Fibroblast of lung (primary cell): Measurements from ENCODE around the gene NCOA1. TPM values are rescaled to one million over a fixed set of nuclear protein-coding genes. Genes with fewer than 3 reads are reported as not detected.

Experiments
- DNase-seq, 2 donors: peaks; one replicate each; pipeline versions ENCODE4 v3.0.0 to v3.0.0-alpha.2; 2010; ENCODE audit warnings: low read depth in 2 of 2
- H2AFZ ChIP-seq: 2 replicates; pipeline ENCODE4 v1.5.1; 2012; ENCODE audit warnings: low read length, control low read depth, inconsistent platforms
- H3K27ac ChIP-seq: 2 replicates; pipeline ENCODE4 v1.5.1; 2011; ENCODE audit warnings: low read length, control low read depth; ENCODE audit not compliant: insufficient read depth
- H3K27me3 ChIP-seq: 2 replicates; pipeline ENCODE4 v1.5.1; 2011; ENCODE audit warnings: mild to moderate bottlenecking, low read length; ENCODE audit not compliant: control insufficient read depth, insufficient read depth
- H3K36me3 ChIP-seq: 2 replicates; pipeline ENCODE4 v1.5.1; 2011; ENCODE audit warnings: low read length; ENCODE audit not compliant: control insufficient read depth, insufficient read depth
- H3K4me1 ChIP-seq: 2 replicates; pipeline ENCODE4 v1.5.1; 2011; ENCODE audit warnings: low read length; ENCODE audit not compliant: control insufficient read depth, insufficient read depth; ENCODE audit errors: extremely low read depth
- H3K4me2 ChIP-seq: 2 replicates; pipeline ENCODE4 v1.5.1; 2011; ENCODE audit warnings: low read length, control low read depth; ENCODE audit not compliant: insufficient read depth; ENCODE audit errors: extremely low read depth
- H3K4me3 ChIP-seq, 4 experiments: fragments of 200-600 bp in 1 of 4; sonication (generic) in 1 of 4; replicated peaks in 1 of 4; 2 replicates each; pipeline ENCODE4 v1.5.1; 2011 to 2016; ENCODE audit warnings: low read length in 4 of 4, low read depth in 3 of 4, mild to moderate bottlenecking in 3 of 4, control low read depth in 2 of 4, inconsistent platforms in 1 of 4, mixed read lengths in 1 of 4; ENCODE audit not compliant: insufficient read depth in 1 of 4; ENCODE audit errors: control extremely low read depth in 1 of 4
- H3K79me2 ChIP-seq: 2 replicates; pipeline ENCODE4 v1.5.1; 2012; ENCODE audit warnings: mild to moderate bottlenecking, low read length, inconsistent platforms; ENCODE audit not compliant: control insufficient read depth, insufficient read depth
- H3K9ac ChIP-seq: 2 replicates; pipeline ENCODE4 v1.5.1; 2011; ENCODE audit warnings: mild to moderate bottlenecking, low read length, control low read depth; ENCODE audit not compliant: insufficient read depth
- H3K9me3 ChIP-seq: 2 replicates; pipeline ENCODE4 v1.5.1; 2012; ENCODE audit warnings: low read depth, low read length; ENCODE audit not compliant: control insufficient read depth, insufficient read depth
- H4K20me1 ChIP-seq: 2 replicates; pipeline ENCODE4 v1.5.1; 2011; ENCODE audit warnings: low read length; ENCODE audit not compliant: control insufficient read depth, insufficient read depth; ENCODE audit errors: extremely low read depth
- CTCF ChIP-seq, 2 donors: IDR thresholded peaks in 1 of 2; conservative IDR thresholded peaks in 1 of 2; 1 replicate in 1 of 2; 2 replicates in 1 of 2; pipeline ENCODE4 v1.5.1; 2011 to 2012; ENCODE audit warnings: low read length in 2 of 2, control low read depth in 1 of 2, inconsistent platforms in 1 of 2, low read depth in 1 of 2, mild to moderate bottlenecking in 1 of 2
- EZH2 ChIP-seq: IDR thresholded peaks from 2 replicates; pipeline ENCODE4 v1.5.1; 2012; ENCODE audit warnings: low read length, control low read depth, mild to moderate bottlenecking; ENCODE audit errors: missing control alignments
- polyA plus RNA-seq, 2 donors: library from polyadenylated mRNA; depleted of rRNA in 1 of 2; stranded (reverse) in 1 of 2; unstranded in 1 of 2; fragments of >200 nt; gene quantifications; 2 replicates each; pipeline ENCODE4 v1.2.1, GENCODE V29; 2011 to 2012; ENCODE audit warnings: missing spikeins in 1 of 2
- total RNA-seq: library from RNA; depleted of rRNA; stranded (reverse); fragments of >200 nt; gene quantifications from 2 replicates; pipeline ENCODE4 v1.2.1, GENCODE V29; 2014

NCOA1 gene
- total and polyA plus RNA-seq, 2 donors (not counting 1 experiment from before 2014, with no cell fraction given), result 15.5 to 19.8 TPM

- no peaks in the 10 kb centered on the region for H3K4me1 ChIP-seq
- H3K27me3 ChIP-seq, result no peaks in the 10 kb centered on the region
- no peaks in the 10 kb centered on the region for H3K79me2 ChIP-seq
- H3K27ac ChIP-seq, result no peak overlapping the region
- H3K4me2 ChIP-seq, result no peak overlapping the region
- DNase-seq, result no peak
- no peak overlapping the region for H3K9ac ChIP-seq
- H3K9me3 ChIP-seq, result no peaks in the 10 kb centered on the region
- H3K4me3 ChIP-seq, result no peak overlapping the region
- TF ChIP-seq CTCF (conservative IDR thresholded peaks at IDR 0.05 in 1 of 2, IDR thresholded peaks at IDR 0.05 in 1 of 2; ENCODE audit: low read depth in 1 of 2, low read length in 2 of 2), result no peak
- no peak for TF ChIP-seq EZH2
- H4K20me1 ChIP-seq, result no peaks in the 10 kb centered on the region
- no peaks in the 10 kb centered on the region for H3K36me3 ChIP-seq
- H2AFZ ChIP-seq, result no peak overlapping the region
Measured at GRCh38 chr2:24565537-24565936, 74.5 kb downstream of the NCOA1 start.

GRCh38 chr2:24566209-24566608 is 75.2 kb downstream of the NCOA1 start:
- no peaks in the 10 kb centered on the region for H3K79me2 ChIP-seq
- H3K4me1 ChIP-seq, result no peaks in the 10 kb centered on the region
- no peaks in the 10 kb centered on the region for H3K9me3 ChIP-seq
- H3K36me3 ChIP-seq, result no peaks in the 10 kb centered on the region
- no peak overlapping the region for H3K4me2 ChIP-seq
- no peaks in the 10 kb centered on the region for H3K27me3 ChIP-seq
- TF ChIP-seq CTCF (conservative IDR thresholded peaks at IDR 0.05 in 1 of 2, IDR thresholded peaks at IDR 0.05 in 1 of 2; ENCODE audit: low read depth in 1 of 2, low read length in 2 of 2), result no peak
- no peak for TF ChIP-seq EZH2
- H3K4me3 ChIP-seq, result no peak overlapping the region
- DNase-seq, result no peak
- no peak overlapping the region for H3K27ac ChIP-seq
- no peaks in the 10 kb centered on the region for H4K20me1 ChIP-seq
- no peak overlapping the region for H2AFZ ChIP-seq
- no peak overlapping the region for H3K9ac ChIP-seq

GRCh38 chr2:24566630-24567029 is 75.6 kb downstream of the NCOA1 start:
- no peak for TF ChIP-seq EZH2
- Histone ChIP-seq H3K27me3 (no peaks in the 10 kb centered on the region), H3K79me2 (no peaks in the 10 kb centered on the region), H4K20me1 (no peaks in the 10 kb centered on the region), H3K4me3 (no peak overlapping the region), H3K4me2 (no peak overlapping the region), H3K9ac (no peak overlapping the region), H3K9me3 (no peaks in the 10 kb centered on the region), H3K36me3 (no peaks in the 10 kb centered on the region), H3K4me1 (no peaks in the 10 kb centered on the region), H2AFZ (no peak overlapping the region), H3K27ac (no peak overlapping the region)
- no peak for DNase-seq
